HG02885 (cell line): ENCODE data around the gene WHRN.

Experiments
- ATAC-seq: cut with Tn5 transposase; IDR thresholded peaks from one replicate; pipeline ENCODE4 v1.9.1; 2021; ENCODE audit warnings: mild to moderate bottlenecking; ENCODE audit not compliant: unreplicated experiment, poor library complexity

Gene WHRN

GRCh38 chr9:114406441-114406840 lies 98.8 kb downstream of the WHRN start:
- no peak for ATAC-seq

GRCh38 chr9:114405294-114406034 lies 99.8 kb downstream of the WHRN start:
- peak; percentile 92 for ATAC-seq

- no peak for ATAC-seq
These were observed 100.7 kb downstream of the WHRN start for GRCh38 chr9:114404531-114404930.

GRCh38 chr9:114403153-114403756 lies 102.0 kb downstream of the WHRN start:
- ATAC-seq: no peak

- no peak for ATAC-seq
These were observed 103.9 kb downstream of the WHRN start for GRCh38 chr9:114401344-114401743.

- ATAC-seq: no peak
These were observed 104.5 kb downstream of the WHRN start for GRCh38 chr9:114400772-114401171.

GRCh38 chr9:114400219-114400618 lies 105.1 kb downstream of the WHRN start:
- ATAC-seq: no peak

- ATAC-seq: no peak
These were observed 105.9 kb downstream of the WHRN start for GRCh38 chr9:114399381-114399780.

GRCh38 chr9:114397848-114398605 lies 107.2 kb downstream of the WHRN start:
- peak; percentile 81 for ATAC-seq

GRCh38 chr9:114397219-114397847 lies 107.9 kb downstream of the WHRN start:
- no peak for ATAC-seq

GRCh38 chr9:114396558-114397218 lies 108.6 kb downstream of the WHRN start:
- ATAC-seq: no peak

- no peak for ATAC-seq
These were observed 109.5 kb downstream of the WHRN start for GRCh38 chr9:114395768-114396167.

GRCh38 chr9:114395334-114395617 lies 110.0 kb downstream of the WHRN start:
- no peak for ATAC-seq

GRCh38 chr9:114394523-114395333 lies 110.5 kb downstream of the WHRN start:
- ATAC-seq: no peak

- no peak for ATAC-seq
These were observed 112.5 kb downstream of the WHRN start for GRCh38 chr9:114392749-114393112.

- no peak for ATAC-seq
These were observed 114.3 kb downstream of the WHRN start for GRCh38 chr9:114390952-114391351.

- ATAC-seq: no peak
These were observed 115.5 kb downstream of the WHRN start for GRCh38 chr9:114389612-114390368.

GRCh38 chr9:114388764-114389375 lies 116.4 kb downstream of the WHRN start:
- no peak for ATAC-seq

GRCh38 chr9:114388357-114388682 lies 117.0 kb downstream of the WHRN start:
- peak; percentile 0 for ATAC-seq
